ENCODE results near the gene C8G.

The C8G gene

GRCh38 chr9:136972335-136972734 lies 27.3 kb downstream of the C8G start:
- DNase-seq = no peak

DNA sequence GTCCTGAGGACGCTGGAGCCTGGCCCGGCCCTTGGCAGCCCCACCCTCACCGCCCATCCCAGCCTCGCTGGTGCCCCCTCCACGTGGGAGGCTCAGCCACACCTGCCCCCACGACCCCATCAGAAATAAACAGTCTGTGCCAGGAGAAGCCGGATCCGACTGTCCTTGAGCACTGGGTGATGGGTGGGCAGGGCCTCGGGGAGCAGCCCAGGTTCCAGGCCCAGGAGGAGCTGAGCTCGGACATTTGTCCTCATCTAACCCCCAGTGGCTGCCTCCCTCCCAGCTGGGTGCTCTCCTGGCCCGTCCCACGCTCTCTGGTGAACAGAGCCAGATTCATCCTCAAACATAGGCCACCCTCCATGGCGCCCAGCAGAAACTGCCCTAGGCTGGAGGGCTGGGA lies 27.7 kb downstream of the C8G start:
- no peak for DNase-seq

DNA sequence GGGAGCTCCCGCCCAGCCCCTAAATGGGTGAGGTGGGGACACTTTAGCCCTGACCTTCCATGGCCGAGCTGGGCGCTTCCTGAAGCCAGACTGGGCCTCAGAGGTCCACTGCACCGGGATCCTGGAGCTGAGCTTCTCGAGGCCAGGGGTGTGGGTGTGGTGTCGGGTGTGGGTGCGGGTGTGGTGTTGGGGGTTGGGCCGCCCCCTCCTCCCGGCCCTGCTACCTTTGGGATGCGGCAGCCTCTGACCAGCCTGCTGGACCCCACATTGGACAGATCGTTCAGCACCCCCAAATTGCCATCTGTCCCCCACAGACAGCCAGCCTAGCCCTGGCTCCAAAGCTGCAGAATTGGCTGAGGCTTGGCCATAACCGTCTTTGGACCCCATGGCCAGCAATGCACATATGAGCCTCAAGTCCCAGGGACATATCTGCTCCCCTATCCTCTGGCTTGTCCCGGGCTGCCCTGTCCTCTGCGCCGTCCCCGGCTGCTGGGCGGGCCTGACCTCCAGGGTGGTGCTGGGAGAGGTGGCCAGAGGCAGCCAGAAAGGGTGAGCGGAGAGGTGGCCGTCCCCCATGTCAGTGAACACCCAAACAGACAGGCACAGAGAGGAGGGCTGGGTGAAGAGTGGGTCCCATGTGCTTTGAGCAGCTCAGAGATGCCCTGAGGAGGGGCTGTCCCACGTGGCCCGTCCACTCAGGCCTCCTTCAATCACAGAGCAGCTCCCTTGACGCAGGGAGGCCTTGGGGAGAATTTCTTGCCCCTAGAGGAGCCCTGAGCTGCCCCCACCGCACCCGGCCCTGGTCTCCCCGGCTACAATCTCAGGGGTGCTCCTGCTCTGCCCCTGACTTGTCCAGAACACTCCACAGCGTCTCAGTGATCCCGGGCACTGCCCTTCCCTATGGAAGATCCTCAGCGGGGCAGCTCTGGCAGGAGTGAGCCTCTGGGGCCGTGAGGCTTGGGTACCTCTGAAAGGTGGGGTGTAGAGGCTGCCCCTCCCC lies 28.9 kb downstream of the C8G start:
- no peak for DNase-seq

DNA sequence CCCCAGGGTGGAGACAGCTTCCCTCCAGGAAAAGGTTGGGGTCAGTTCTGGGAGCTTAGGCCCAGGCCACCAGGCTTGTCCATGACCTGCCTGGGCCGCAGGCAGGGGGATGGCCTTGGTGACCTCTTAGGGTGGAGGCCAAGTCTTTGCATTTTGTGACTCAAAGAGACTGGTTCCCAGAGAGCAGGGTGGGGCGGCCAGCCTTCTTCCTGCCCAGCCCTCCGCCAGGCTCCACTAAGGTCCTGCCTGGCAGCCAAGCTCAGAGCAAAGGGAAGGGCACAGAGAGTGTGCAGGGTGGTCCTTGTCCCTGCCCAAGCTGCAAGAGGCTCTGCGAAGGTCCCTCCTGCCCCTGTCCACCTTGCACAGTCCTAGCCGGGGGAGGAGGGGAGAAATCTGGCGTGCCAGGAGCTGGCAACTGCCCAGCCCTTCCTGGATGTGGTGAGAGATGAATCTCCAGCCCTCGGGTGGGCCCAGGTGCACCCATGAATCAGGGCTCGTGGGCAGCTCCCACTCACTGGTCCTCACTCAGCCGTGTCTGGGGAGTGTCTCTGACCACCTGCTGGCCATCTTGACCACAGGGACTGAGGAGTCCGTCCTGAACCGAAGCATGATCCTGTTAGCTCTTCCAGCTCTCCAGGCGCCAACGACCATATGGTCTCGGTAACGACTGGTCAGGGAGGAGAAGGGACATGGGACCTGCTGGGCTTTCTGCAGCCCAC lies 29.9 kb downstream of the C8G start:
- DNase-seq = no peak

DNA sequence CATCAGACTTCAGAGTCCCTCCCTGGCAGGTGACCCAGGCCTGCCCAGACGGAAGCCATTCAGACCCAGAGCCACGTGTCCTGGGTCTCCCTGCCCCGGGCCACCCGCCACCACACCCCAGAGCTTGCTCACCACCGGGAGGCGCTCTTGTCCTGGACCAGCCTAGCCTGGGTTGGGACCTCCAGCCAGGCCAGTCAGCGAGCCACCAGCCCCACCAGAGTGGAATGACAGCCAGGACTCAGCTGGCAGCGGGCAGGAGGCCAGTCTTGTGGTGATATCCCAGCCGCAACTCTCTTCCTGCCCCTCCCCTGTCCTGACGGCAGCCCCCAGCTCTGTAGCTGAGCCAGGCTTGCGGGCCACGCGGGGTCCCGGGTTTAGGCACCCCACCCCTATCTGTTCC lies 30.6 kb downstream of the C8G start:
- DNase-seq = no peak

DNA sequence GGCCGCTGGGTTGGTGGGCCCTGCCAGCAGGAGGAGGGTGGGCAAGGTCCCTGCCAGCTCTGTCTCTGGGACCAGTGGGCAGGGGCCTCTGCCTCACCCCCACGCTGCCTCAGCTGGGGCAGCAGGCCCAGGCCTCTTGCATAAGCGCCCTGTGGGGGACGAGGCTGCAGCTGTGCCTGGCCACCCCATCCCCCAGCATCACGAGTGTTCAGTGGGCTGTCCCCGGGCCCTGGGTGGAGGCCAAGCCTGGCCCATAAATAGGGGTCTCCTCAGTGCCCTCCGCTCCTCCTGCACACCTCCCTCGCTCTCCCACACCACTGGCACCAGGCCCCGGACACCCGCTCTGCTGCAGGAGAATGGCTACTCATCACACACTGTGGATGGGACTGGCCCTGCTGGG lies 32.2 kb downstream of the C8G start, which contains the start of gene PTGDS:
Gene PTGDS, plus strand, starts transcription at position 282 of the 400 bp plus-strand sequence. Its CDS starts 75 bp downstream, at position 357.
- DNase-seq = no peak

GRCh38 chr9:136977649-136978072 lies 32.6 kb downstream of the C8G start:
- DNase-seq = no peak

GRCh38 chr9:136978073-136978864 lies 33.2 kb downstream of the C8G start:
- peak; percentile 74 for DNase-seq

GRCh38 chr9:136978865-136979544 lies 34.0 kb downstream of the C8G start:
- DNase-seq = no peak

- DNase-seq = no peak
Observed at GRCh38 chr9:136979769-136980587, 34.9 kb downstream of the C8G start.

DNA sequence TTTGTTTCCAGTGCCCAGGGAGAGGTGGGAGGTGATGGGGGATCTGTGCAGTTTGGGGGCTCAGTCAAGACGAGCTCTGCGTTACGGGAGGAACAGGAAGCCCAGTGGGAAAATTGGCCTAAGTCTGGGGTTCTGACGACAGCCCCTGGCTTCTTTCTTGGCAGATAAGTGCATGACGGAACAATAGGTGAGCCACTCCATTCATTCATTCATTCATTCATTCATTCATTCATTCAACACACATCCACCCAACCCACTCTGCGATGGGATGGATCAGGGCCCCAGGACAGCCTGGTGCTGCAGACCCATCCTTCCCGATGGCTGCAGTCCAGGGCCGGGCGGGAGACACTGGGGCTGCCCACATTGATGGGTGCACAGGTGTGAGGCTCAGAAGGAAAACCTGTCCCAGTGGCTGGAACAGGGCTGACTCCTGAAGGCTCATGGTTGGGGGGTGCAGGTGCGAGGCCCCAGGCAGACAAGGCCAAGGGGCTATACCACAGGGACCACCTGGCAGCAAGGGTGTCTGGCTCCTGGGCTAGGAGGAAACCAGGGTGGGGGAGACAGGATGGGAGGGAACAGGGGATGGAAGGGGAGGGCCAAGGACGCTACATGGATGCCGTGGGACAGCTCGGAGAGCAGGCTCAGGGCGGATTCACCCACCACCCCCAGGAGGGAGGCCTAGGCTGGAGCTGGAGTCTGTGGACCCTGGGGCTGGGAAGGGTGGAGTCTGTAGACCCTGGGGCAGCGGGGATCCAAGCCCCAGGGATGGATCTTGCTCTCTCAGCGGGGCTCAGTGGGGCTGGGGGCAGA lies 35.8 kb downstream of the C8G start:
- no peak for DNase-seq

- no peak for DNase-seq
Observed at GRCh38 chr9:136981588-136982231, 36.7 kb downstream of the C8G start.

DNA sequence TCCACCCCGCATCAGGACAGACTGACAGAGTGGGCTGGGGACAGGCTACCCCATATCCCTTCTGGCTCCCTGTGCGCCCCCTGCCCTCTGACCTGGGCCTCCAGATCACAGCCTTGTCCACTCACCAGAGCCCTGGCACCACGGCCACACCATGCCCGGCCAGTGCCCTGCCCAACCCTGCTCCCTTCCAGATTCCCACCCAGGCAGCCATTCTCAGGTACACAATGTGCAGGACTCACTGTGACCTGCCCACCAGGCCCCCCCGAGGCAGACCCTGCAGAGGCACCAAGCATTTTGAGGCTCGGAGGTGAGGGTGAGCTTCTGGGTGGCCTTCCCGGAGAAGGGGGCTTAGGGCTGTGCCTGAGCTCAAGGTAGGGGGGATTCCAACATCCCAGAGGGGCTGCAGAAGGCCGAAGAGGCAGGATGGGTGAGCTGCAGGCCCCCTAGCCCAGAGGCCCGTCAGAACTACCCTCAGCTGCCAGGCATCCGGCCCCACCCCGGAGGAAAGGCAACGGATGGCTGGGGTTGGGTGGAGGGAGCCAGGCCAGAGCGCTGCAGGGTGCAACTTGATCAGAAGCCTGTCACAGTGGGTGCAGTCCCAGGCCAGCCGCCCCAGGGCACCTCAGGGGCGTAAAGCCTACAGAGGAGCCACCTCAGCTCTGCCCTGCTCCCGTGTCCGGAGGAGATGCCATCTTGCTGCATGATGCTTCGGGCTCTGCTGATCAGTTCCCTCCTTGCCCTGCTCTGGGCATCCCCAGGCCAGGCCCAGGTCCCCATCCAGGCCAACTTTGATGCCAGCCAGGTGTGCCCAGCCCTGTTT lies 37.4 kb downstream of the C8G start, which contains the start of gene LCNL1:
Gene LCNL1, plus strand, starts transcription at position 762 of the 820 bp plus-strand sequence. CDS start 594 bp downstream, outside the sequence.
- no peak for DNase-seq

DNA sequence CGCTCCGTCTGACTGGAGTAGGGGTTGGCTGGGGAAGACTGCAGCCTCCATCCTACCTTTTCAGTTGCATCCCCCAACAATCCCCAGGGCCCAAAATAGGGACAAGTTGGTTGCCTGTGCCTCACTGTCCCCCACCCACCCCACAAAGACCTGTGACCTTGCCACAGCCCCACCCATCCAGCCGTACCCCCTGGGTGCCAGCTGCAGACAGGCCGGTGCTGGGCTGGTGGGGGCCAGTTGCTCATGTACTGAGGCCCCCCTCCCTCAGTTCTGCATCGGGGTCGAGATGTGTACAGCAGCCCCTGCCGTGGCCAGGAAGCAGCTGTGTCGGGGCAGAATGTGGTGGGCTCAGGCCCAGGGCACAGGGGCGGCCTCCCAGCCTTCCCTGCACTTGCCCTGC lies 38.1 kb downstream of the C8G start:
- no peak for DNase-seq

GRCh38 chr9:136983656-136984314 lies 38.7 kb downstream of the C8G start:
- no peak for DNase-seq

DNA sequence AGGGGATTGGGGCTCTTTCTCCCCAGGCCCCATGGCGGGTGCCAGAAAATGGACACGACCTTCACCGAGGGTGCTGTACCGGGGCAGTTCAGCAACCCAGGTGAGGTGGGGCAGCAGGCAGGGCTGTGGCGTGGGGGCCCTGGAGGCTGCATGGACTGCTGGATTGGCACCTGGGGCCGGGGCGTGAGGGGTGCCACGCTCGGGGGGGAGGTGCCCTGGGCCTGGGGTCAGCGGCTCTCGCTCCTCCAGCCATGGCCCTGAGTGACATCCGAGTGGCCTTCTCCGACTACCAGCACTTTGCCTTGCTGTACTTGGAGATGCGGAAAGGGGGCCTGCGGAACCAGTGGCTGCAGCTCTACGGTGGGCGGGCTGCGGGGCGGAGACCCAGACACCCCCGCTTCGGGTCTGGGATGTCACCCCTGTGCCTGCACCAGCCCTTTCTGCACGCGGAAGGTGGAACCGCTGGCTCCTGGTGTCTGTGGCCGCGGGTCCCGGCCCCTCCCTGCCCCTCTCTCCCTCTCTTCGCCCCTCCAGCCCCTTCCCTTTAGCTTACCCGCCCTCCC lies 39.5 kb downstream of the C8G start:
- no peak for DNase-seq

DNA sequence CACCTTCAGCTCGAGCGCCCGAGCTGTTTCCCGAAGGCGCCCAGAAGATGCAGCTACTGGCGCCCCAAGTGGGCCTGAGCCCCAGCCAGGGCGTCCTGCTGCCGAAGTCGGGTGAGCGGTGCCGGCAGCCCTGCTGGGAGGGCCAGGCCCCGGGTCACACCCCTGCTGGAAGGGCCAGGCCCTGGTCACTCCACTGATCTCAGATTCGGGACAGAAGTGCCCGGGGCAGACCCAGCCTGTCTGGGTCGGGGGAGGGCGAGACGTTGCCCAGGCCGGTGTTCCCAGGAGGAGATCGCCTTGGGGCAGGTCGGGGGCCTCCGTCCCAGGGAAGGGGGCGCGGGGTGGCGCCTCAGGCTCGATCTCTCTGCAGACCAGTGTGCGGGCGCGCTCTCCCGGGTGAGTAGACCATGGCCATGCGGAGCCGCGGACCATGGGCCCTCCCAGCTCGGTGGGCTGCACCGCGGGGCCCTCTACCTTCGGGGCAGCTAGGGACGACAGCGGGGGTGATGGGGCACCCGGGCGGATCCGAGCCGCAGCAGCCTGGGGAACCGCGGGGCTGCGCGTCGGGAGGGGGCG lies 40.1 kb downstream of the C8G start:
- DNase-seq = no peak

DNA sequence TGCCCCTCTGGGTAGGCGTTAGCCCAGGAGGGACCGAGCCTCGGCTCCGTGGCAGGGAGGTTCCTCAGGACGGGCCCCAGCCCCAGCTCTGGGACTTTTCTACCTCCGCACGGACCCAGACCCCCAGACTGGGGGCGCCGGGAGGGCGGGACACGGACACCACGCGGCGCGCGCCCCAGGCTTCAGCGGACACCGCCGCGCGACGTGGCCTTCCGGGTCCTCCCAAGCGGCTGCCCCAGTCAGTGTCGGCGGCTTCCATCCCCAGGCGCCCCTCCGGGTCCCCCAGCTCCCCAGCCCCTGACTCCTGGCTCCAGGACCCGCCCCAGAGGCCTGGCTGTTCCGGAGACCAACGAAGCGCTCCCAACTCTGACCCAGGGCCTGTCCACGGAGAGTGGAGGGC lies 40.8 kb downstream of the C8G start:
- DNase-seq = no peak

Measured in NCI-H345 (cell line).